CD4-positive, alpha-beta memory T cell (primary cell): ENCODE data around the gene MYOF. TPM values are rescaled to one million over a fixed set of nuclear protein-coding genes. Genes with fewer than 3 reads are reported as not detected.

Experiments used
- CTCF ChIA-PET: fragments of 350-600 bp; sonication (Branson Sonifier 250); formaldehyde crosslinking; loops from one replicate; lab custom pipeline; 2021; ENCODE audit warnings: inconsistent platforms; ENCODE audit not compliant: partially characterized antibody; lab: Charles Lee
- POLR2A ChIA-PET: fragments of 350-600 bp; sonication (Branson Sonifier 250); formaldehyde crosslinking; loops from one replicate; lab custom pipeline; 2021; ENCODE audit not compliant: partially characterized antibody; lab: Charles Lee
- DNase-seq, 5 donors: peaks; one replicate each; pipeline versions ENCODE4 v3.0.0 to v3.0.0-alpha.2; 2020 to 2022; ENCODE audit warnings: mixed read lengths in 1 of 5
- H3K27ac ChIP-seq: one replicate; pipeline ENCODE4 v1.7.0; 2013; ENCODE audit warnings: low read depth, low read length
- H3K27me3 ChIP-seq: 2 replicates; pipeline ENCODE4 v1.7.0; 2013; ENCODE audit warnings: mild to moderate bottlenecking, low read length, moderate library complexity; ENCODE audit not compliant: insufficient read depth
- H3K36me3 ChIP-seq: 2 replicates; pipeline ENCODE4 v1.7.0; 2013; ENCODE audit warnings: mild to moderate bottlenecking, low read length, moderate library complexity; ENCODE audit not compliant: insufficient read depth
- H3K4me1 ChIP-seq: 2 replicates; pipeline ENCODE4 v1.7.0; 2013; ENCODE audit warnings: mild to moderate bottlenecking, low read length, moderate library complexity; ENCODE audit not compliant: insufficient read depth
- H3K4me3 ChIP-seq, 2 donors: one replicate each; pipeline ENCODE4 v1.7.0; 2013; ENCODE audit warnings: low read length in 2 of 2, mild to moderate bottlenecking in 1 of 2
- H3K9me3 ChIP-seq, 2 donors: one replicate each; pipeline ENCODE4 v1.7.0; 2013; ENCODE audit warnings: low read length in 2 of 2, control low read depth in 1 of 2; ENCODE audit not compliant: control insufficient read depth in 1 of 2
- H3K27ac Mint-ChIP-seq, 7 donors: one replicate each; pipeline ENCODE4 v1.8.0; 2020 to 2021; ENCODE audit warnings: mixed read lengths in 7 of 7, mild to moderate bottlenecking in 6 of 7, inconsistent platforms in 3 of 7, moderate library complexity in 3 of 7
- H3K27me3 Mint-ChIP-seq, 2 donors: one replicate each; pipeline ENCODE4 v1.8.0; 2020 to 2021; ENCODE audit warnings: mixed read lengths in 2 of 2
- H3K36me3 Mint-ChIP-seq, 2 donors: one replicate each; pipeline ENCODE4 v1.8.0; 2020 to 2021; ENCODE audit warnings: mixed read lengths in 2 of 2, inconsistent platforms in 1 of 2, mild to moderate bottlenecking in 1 of 2
- H3K4me1 Mint-ChIP-seq, 4 donors: one replicate each; pipeline ENCODE4 v1.8.0; 2020 to 2021; ENCODE audit warnings: mixed read lengths in 4 of 4, mild to moderate bottlenecking in 1 of 4
- H3K4me3 Mint-ChIP-seq, 8 donors: one replicate each; pipeline ENCODE4 v1.8.0; 2020 to 2021; ENCODE audit warnings: mixed read lengths in 8 of 8, mild to moderate bottlenecking in 7 of 8, moderate library complexity in 6 of 8, inconsistent platforms in 3 of 8
- H3K9me3 Mint-ChIP-seq, 8 donors: one replicate each; pipeline ENCODE4 v1.8.0; 2020 to 2021; ENCODE audit warnings: mixed read lengths in 8 of 8, mild to moderate bottlenecking in 5 of 8, inconsistent platforms in 3 of 8, moderate library complexity in 1 of 8
- intact Hi-C: fragments of 100-400 bp; cut with micrococcal nuclease; formaldehyde crosslinking; loops from one replicate; pipeline ENCODE4 v1.15.1; 2023
- polyA plus RNA-seq, 2 donors: library from polyadenylated mRNA; unstranded; fragments of 300-500 nt; fragmentation: Illumina TruSeq; gene quantifications; one replicate each; pipeline ENCODE4 v1.2.3, GENCODE V29; 2021
- total RNA-seq, 2 experiments: library from RNA; stranded (reverse); gene quantifications; one replicate each; pipeline ENCODE4 v1.2.3, GENCODE V29; 2021

MYOF gene
- total and polyA plus RNA-seq, 4 experiments from 2014 or later = 1.2 to 2.2 TPM; not detected in 2

DNA sequence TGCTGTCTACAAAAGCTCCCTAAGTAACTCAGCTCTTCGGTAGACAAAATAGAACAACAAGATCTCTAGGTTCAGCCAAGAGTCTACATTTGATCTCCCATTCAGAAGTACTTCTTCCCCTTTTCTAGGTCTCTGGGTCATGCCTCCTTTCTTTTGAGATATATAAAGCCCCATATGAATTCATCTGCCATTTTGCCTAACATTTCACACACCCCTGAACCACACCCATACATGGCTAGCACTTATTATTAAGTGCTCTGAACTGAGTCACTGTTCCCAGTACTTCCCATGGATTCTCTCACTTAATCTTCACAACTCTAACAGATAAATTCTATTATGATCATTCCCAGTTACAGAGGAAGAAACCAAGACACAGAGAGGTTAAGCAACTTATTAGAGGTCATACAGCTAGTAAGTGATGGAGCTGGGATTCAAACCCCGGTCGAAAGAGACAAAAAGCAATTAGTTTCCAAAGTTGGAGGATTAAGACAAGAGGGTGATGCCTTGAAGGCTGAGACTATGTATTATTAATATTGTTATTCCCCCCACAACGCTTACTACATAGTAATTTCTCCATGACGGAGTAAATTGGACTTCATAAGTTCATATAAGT, 17.3 kb downstream of the MYOF start:
- peaks cover 5 to 23% (median 12%) of the 10 kb centered on the region in 4 donors for H3K4me1 Mint-ChIP-seq
- H3K27me3 ChIP-seq = no peaks in the 10 kb centered on the region
- no peaks in the 10 kb centered on the region for H3K36me3 Mint-ChIP-seq
- peaks cover 0 to 4% (median 0%) of the 10 kb centered on the region in 8 donors for H3K9me3 Mint-ChIP-seq
- no peak overlapping the region for H3K27ac ChIP-seq
- DNase-seq = no peak
- no peak overlapping the region for H3K4me3 ChIP-seq
- no peaks in the 10 kb centered on the region for H3K36me3 ChIP-seq
- H3K27me3 Mint-ChIP-seq = peaks cover 0 to under 1% of the 10 kb centered on the region in 2 donors
- no peak overlapping the region for H3K4me3 Mint-ChIP-seq
- intact Hi-C loops = no loop called here
- H3K9me3 ChIP-seq = no peaks in the 10 kb centered on the region
- CTCF ChIA-PET = interaction anchor here (1.2 to 1.9 kb wide), 3 partner anchors 17 to 89 kb away, joined by 4 to 5 read pairs (median 5); partner anchors contain the start of gene MYOF
- H3K27ac Mint-ChIP-seq = no peak overlapping the region
- POLR2A ChIA-PET = no interaction called here
- peaks cover 17% of the 10 kb centered on the region for H3K4me1 ChIP-seq

DNA sequence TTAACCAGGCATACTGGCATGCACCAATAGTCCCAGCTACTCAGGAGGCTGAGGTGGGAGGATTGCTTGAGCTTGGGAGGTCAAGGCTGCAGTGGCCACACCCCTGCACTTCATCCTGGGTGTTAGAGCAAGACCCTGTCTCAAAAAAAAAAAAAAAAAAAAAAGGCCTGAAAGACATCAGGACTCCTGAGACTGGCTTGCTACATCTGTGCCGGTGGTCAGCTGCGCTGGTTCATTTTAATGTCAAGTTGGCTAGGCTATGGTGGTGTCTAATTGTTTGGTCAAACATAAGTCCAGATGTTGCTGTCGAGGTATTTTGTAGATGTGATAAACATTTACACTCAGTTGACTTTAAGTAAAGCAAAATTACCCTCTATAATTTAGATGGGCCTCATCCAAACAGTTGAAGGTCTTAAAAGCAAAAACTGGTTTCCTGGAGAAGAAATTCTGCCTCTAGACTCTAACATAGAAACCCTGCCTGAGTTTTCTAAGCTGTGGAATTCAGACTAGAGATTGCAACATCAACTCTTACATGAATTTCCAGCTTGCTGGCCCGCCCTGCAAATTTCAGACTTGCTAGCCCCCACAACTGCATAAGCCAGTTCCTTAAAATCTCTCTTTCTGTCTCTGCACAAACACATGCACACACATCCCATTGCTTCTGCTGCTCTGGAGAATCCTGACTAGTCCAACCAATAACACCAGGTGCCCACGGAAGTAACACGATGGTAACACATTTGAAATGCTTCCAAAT, 18.2 kb downstream of the MYOF start:
- POLR2A ChIA-PET = interaction anchor here (1.2 kb wide), 1 partner anchor 50 kb away, joined by 4 read pairs; no protein-coding TSS in a partner anchor
- H3K9me3 Mint-ChIP-seq = peaks cover 0 to 4% (median 0%) of the 10 kb centered on the region in 8 donors
- Histone ChIP-seq H3K9me3 (no peaks in the 10 kb centered on the region), H3K4me1 (peaks cover 17% of the 10 kb centered on the region), H3K4me3 (no peak overlapping the region), H3K27ac (no peak overlapping the region), H3K27me3 (no peaks in the 10 kb centered on the region), H3K36me3 (no peaks in the 10 kb centered on the region)
- H3K27ac Mint-ChIP-seq = no peak overlapping the region
- DNase-seq = no peak
- CTCF ChIA-PET = interaction anchor here (1.2 to 1.9 kb wide), 4 partner anchors 18 to 88 kb away, joined by 4 to 11 read pairs (median 5); partner anchors contain the start of gene MYOF
- H3K4me1 Mint-ChIP-seq = peaks cover 5 to 23% (median 12%) of the 10 kb centered on the region in 4 donors
- no peaks in the 10 kb centered on the region for H3K36me3 Mint-ChIP-seq
- H3K4me3 Mint-ChIP-seq = no peak overlapping the region
- intact Hi-C loops = no loop called here
- peaks cover 0 to 2% of the 10 kb centered on the region in 2 donors for H3K27me3 Mint-ChIP-seq

DNA sequence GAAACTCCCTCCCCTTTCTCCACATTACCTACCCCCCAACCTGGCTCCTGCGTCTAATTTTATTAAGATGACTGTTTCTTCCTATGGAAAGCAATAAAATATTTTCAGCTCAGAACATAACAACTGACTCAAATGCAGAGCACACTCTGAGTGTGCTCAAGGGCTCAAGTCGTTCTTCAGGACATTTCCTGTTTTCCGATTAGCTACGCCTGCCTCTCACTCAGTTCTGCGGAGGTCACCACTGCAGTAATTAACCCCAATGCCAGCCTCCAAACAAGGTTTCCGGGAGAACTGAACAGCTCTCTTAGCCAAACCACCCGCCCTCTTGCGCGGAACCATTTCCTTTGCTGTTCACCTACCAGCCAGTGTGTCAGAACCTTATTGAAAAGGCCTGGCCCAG, 19.3 kb downstream of the MYOF start:
- H3K36me3 Mint-ChIP-seq = no peaks in the 10 kb centered on the region
- Histone ChIP-seq H3K4me3 (no peak overlapping the region), H3K9me3 (no peaks in the 10 kb centered on the region), H3K27ac (no peak overlapping the region), H3K36me3 (no peaks in the 10 kb centered on the region), H3K4me1 (peaks cover 17% of the 10 kb centered on the region), H3K27me3 (no peaks in the 10 kb centered on the region)
- peak in 1 of 5 donors; percentile 2 for DNase-seq
- H3K9me3 Mint-ChIP-seq = peaks cover 0 to 2% (median 0%) of the 10 kb centered on the region in 8 donors
- peaks cover 0 to 2% of the 10 kb centered on the region in 2 donors for H3K27me3 Mint-ChIP-seq
- POLR2A ChIA-PET = interaction anchor here (0.8 to 1.2 kb wide), 2 partner anchors 49 to 71 kb away, joined by 3 to 4 read pairs; no protein-coding TSS in a partner anchor
- peaks cover 5 to 23% (median 12%) of the 10 kb centered on the region in 4 donors for H3K4me1 Mint-ChIP-seq
- intact Hi-C loops = no loop called here
- peak overlapping the region in 5 of 7 donors; percentile 1 to 47 (median 32) for H3K27ac Mint-ChIP-seq
- CTCF ChIA-PET = interaction anchor here (1.1 to 1.6 kb wide), 2 partner anchors 19 to 104 kb away, joined by 3 to 11 read pairs; partner anchors contain the start of gene MYOF
- H3K4me3 Mint-ChIP-seq = peak overlapping the region in 7 of 8 donors; percentile 23 to 63 (median 58)

- H3K4me3 ChIP-seq = no peak overlapping the region
- DNase-seq = no peak
- H3K9me3 ChIP-seq = no peaks in the 10 kb centered on the region
- H3K27me3 ChIP-seq = no peaks in the 10 kb centered on the region
- no peaks in the 10 kb centered on the region for H3K36me3 ChIP-seq
- H3K27ac ChIP-seq = no peak overlapping the region
- CTCF ChIA-PET = interaction anchor here (1.1 to 1.6 kb wide), 3 partner anchors 20 to 103 kb away, joined by 3 to 11 read pairs (median 3); partner anchors contain the start of gene MYOF
- Mint-ChIP-seq H3K4me3 (no peak overlapping the region), H3K9me3 (peaks cover 0 to 2% (median 0%) of the 10 kb centered on the region in 8 donors), H3K27ac (no peak overlapping the region), H3K27me3 (peaks cover 0 to 2% of the 10 kb centered on the region in 2 donors), H3K4me1 (peaks cover 5 to 23% (median 12%) of the 10 kb centered on the region in 4 donors), H3K36me3 (no peaks in the 10 kb centered on the region)
- intact Hi-C loops = no loop called here
- peaks cover 17% of the 10 kb centered on the region for H3K4me1 ChIP-seq
- POLR2A ChIA-PET = interaction anchor here (0.8 to 1.3 kb wide), 3 partner anchors 49 to 71 kb away, joined by 3 to 4 read pairs (median 4); no protein-coding TSS in a partner anchor
These were observed 19.8 kb downstream of the MYOF start for GRCh38 chr10:93462371-93462770.

GRCh38 chr10:93461807-93462178, 20.3 kb downstream of the MYOF start:
- Histone ChIP-seq H3K36me3 (no peaks in the 10 kb centered on the region), H3K4me1 (peaks cover 17% of the 10 kb centered on the region), H3K27ac (no peak overlapping the region), H3K9me3 (no peaks in the 10 kb centered on the region), H3K27me3 (no peaks in the 10 kb centered on the region), H3K4me3 (no peak overlapping the region)
- ChIA-PET POLR2A (interaction anchor here (1.3 kb wide), 1 partner anchor 48 kb away, joined by 4 read pairs; no protein-coding TSS in a partner anchor), CTCF (interaction anchor here (1.2 to 1.5 kb wide), 2 partner anchors 20 to 76 kb away, joined by 3 to 5 read pairs; partner anchors contain the start of gene MYOF)
- Mint-ChIP-seq H3K9me3 (peaks cover 0 to 2% (median 0%) of the 10 kb centered on the region in 8 donors), H3K27ac (no peak overlapping the region), H3K4me3 (no peak overlapping the region), H3K4me1 (peaks cover 5 to 23% (median 12%) of the 10 kb centered on the region in 4 donors), H3K27me3 (peaks cover 0 to 2% of the 10 kb centered on the region in 2 donors), H3K36me3 (no peaks in the 10 kb centered on the region)
- DNase-seq = no peak
- intact Hi-C loops = no loop called here

- peak overlapping the region in 2 of 7 donors; percentile 8 to 41 for H3K27ac Mint-ChIP-seq
- POLR2A ChIA-PET = interaction anchor here (1.3 kb wide), 1 partner anchor 48 kb away, joined by 4 read pairs; no protein-coding TSS in a partner anchor
These were observed 20.9 kb downstream of the MYOF start for GRCh38 chr10:93461109-93461806.

More at GRCh38 chr10:93461109-93461806, 20.9 kb downstream of the MYOF start:
- Mint-ChIP-seq H3K36me3 (no peaks in the 10 kb centered on the region), H3K27me3 (peaks cover 0 to 2% of the 10 kb centered on the region in 2 donors), H3K9me3 (peaks cover 0 to 2% (median 0%) of the 10 kb centered on the region in 8 donors), H3K4me3 (peak overlapping the region in 1 of 8 donors; percentile 19), H3K4me1 (peaks cover 5 to 23% (median 12%) of the 10 kb centered on the region in 4 donors)
- H3K36me3 ChIP-seq = no peaks in the 10 kb centered on the region
- H3K9me3 ChIP-seq = no peaks in the 10 kb centered on the region
- no peak overlapping the region for H3K27ac ChIP-seq
- H3K27me3 ChIP-seq = no peaks in the 10 kb centered on the region
- no peak overlapping the region for H3K4me3 ChIP-seq
- intact Hi-C loops = no loop called here
- CTCF ChIA-PET = interaction anchor here (1.2 to 1.5 kb wide), 2 partner anchors 21 to 75 kb away, joined by 3 to 5 read pairs; partner anchors contain the start of gene MYOF
- peaks cover 17% of the 10 kb centered on the region for H3K4me1 ChIP-seq
- DNase-seq = no peak
